AG04450 (cell line): ENCODE results near the gene TCN2. TPM values are rescaled to one million over a fixed set of nuclear protein-coding genes. Genes with fewer than 3 reads are reported as not detected.

ENCODE experiments used
- CTCF ChIA-PET: fragments of 300-600, 350-600 bp; formaldehyde crosslinking; extraction: SDS; loops from one replicate; lab custom pipeline; 2022; ENCODE audit warnings: antibody characterized with exemption, inconsistent platforms; lab: Charles Lee
- POLR2A ChIA-PET: fragments of 350-600 bp; formaldehyde crosslinking; extraction: SDS; loops from one replicate; lab custom pipeline; 2021; ENCODE audit warnings: antibody characterized with exemption, inconsistent platforms; lab: Yijun Ruan, JAX
- DNase-seq: peaks from one replicate; pipeline ENCODE4 v3.0.0-alpha.2; 2011; ENCODE audit warnings: low read depth, low spot score
- H3K27ac ChIP-seq: one replicate; pipeline ENCODE4 v1.5.1; 2012; ENCODE audit warnings: low read depth, low read length, control low read depth
- H3K27me3 ChIP-seq: one replicate; pipeline ENCODE4 v1.6.0; 2012; ENCODE audit warnings: low read length; ENCODE audit not compliant: control insufficient read depth, insufficient read depth
- H3K4me3 ChIP-seq: 2 replicates; pipeline ENCODE4 v1.5.1; 2011; ENCODE audit warnings: mild to moderate bottlenecking, low read depth, low read length, control low read depth
- H3K9me3 ChIP-seq: 2 replicates; pipeline ENCODE4 v1.5.1; 2012; ENCODE audit warnings: low read length; ENCODE audit not compliant: control insufficient read depth, insufficient read depth
- CTCF ChIP-seq: IDR thresholded peaks from 2 replicates; pipeline ENCODE4 v1.5.1; 2011; ENCODE audit warnings: low read depth, low read length, control low read depth, inconsistent platforms
- polyA plus RNA-seq: library from polyadenylated mRNA; depleted of rRNA; stranded (reverse); fragments of >200 nt; gene quantifications from 2 replicates; pipeline ENCODE4 v1.2.3, GENCODE V29; 2011

Gene TCN2
- polyA plus RNA-seq, 1 experiment: 6.6 TPM

- POLR2A ChIA-PET: interaction anchor here (0.7 kb wide), 1 partner anchor 187 kb away, joined by 4 read pairs; no protein-coding TSS in a partner anchor
These were observed 36.3 kb downstream of the TCN2 start for GRCh38 chr22:30643055-30643875.

DNA sequence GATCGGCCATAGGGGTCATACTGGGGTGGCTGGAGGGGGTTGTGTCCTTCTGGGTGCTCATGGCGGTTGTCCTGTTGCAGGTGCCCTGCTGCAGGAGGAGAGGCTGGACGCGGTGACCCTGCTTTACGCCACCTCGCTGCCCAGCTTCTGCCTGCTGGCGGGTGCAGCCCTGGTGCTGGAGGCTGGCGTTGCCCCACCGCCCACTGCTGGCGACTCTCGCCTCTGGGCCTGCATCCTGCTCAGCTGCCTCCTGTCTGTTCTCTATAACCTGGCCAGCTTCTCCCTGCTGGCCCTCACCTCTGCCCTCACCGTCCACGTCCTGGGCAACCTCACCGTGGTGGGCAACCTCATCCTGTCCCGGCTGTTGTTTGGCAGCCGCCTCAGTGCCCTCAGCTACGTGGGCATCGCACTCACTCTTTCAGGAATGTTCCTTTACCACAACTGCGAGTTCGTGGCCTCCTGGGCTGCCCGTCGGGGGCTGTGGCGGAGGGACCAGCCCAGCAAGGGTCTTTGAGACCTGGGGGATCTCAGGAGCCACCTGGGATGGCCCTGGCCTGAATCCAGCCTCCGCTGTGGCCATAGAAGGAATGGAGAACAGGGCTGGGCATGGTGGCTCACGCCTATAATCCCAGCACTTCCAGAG, 39.7 kb downstream of the TCN2 start:
- CTCF ChIA-PET: interaction anchor here (0.6 to 1.1 kb wide), 2 partner anchors 12 to 557 kb away, joined by 3 read pairs; no protein-coding TSS in a partner anchor
- H3K27ac ChIP-seq: no peak overlapping the region
- no peak for DNase-seq
- no peaks in the 10 kb centered on the region for H3K27me3 ChIP-seq
- POLR2A ChIA-PET: interaction anchor here (0.7 kb wide), 1 partner anchor 123 kb away, joined by 3 read pairs; no protein-coding TSS in a partner anchor
- TF ChIP-seq CTCF: no peak
- H3K9me3 ChIP-seq: no peaks in the 10 kb centered on the region; the same call in 1 of the 2 replicates
- H3K4me3 ChIP-seq: no peak overlapping the region

More at GRCh38 chr22:30643055-30643875, 36.3 kb downstream of the TCN2 start:
- CTCF ChIA-PET: interaction anchor here (0.5 to 1.6 kb wide), 3 partner anchors 9 to 70 kb away, joined by 3 to 11 read pairs (median 3); partner anchors contain the start of gene SLC35E4
- no peak for TF ChIP-seq CTCF
- peak overlapping the region; percentile 47 for H3K27ac ChIP-seq
- H3K9me3 ChIP-seq: no peaks in the 10 kb centered on the region
- no peak overlapping the region for H3K4me3 ChIP-seq
- no peaks in the 10 kb centered on the region for H3K27me3 ChIP-seq
- DNase-seq: no peak

DNA sequence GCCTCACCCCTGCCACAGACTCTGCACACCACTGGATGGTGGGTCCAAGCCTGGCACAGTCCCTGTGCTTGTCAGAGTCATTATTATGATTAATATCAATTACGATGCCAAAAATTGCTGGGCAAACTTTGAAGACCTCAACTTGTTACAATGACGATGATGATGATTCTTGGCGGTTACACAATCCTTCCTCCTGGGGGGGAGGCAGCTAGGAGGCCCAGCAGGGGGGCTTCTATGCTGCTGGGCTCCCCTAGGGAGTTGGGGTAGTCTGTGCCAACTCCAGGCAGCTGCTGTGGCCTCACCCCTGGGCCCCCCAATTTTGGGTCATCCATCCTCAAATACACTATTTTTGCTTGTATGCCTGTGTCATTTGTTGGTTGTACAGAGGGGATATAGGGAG, 40.6 kb downstream of the TCN2 start:
- H3K27me3 ChIP-seq: no peaks in the 10 kb centered on the region
- POLR2A ChIA-PET: no interaction called here
- no peak for TF ChIP-seq CTCF
- H3K27ac ChIP-seq: no peak overlapping the region
- CTCF ChIA-PET: no interaction called here
- H3K9me3 ChIP-seq: no peaks in the 10 kb centered on the region; the same call in 1 of the 2 replicates
- H3K4me3 ChIP-seq: no peak overlapping the region
- no peak for DNase-seq

DNA sequence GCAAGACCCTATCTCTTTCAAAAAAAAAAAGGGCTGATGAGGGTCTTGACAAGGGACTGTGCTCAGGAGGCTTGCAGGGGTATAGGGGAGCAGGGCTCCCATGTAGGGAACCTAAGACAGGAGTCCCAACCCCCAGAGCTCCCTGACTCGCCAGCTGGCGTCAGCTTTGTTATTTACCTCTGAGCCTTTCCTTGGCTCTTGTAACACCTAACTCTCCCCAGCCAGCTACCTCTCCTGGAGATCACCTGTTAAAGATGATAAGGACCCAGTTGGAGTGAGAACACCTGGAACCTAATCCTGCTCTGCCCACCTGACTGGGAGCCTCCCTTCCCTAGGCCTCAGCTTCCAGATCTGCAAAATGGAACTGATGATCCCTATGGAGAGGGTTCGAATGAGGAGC, 41.9 kb downstream of the TCN2 start:
- no peak for DNase-seq
- H3K4me3 ChIP-seq: no peak overlapping the region
- ChIA-PET CTCF (interaction anchor here (1.1 kb wide), 1 partner anchor 14 kb away, joined by 5 read pairs; no protein-coding TSS in a partner anchor), POLR2A (no interaction called here)
- TF ChIP-seq CTCF: no peak
- no peak overlapping the region for H3K27ac ChIP-seq
- no peaks in the 10 kb centered on the region; the same call in 1 of the 2 replicates for H3K9me3 ChIP-seq
- no peaks in the 10 kb centered on the region for H3K27me3 ChIP-seq
